DMS114 treated with DMSO at 0.1 percent for 48 hours (cell line): ENCODE results near the gene PHF19.

Experiments used
- DNase-seq: peaks from one replicate; lab custom pipeline; 2025; ENCODE audit not compliant: unreplicated experiment; lab: John Stamatoyannopoulos, UW

PHF19 gene

GRCh38 chr9:120855827-120856670 lies 20.9 kb downstream of the PHF19 start:
- DNase-seq, result no peak

GRCh38 chr9:120854596-120855327 lies 22.2 kb downstream of the PHF19 start:
- DNase-seq, result no peak

GRCh38 chr9:120853198-120853597 lies 23.8 kb downstream of the PHF19 start:
- no peak for DNase-seq

- DNase-seq, result no peak
These were observed 24.6 kb downstream of the PHF19 start for GRCh38 chr9:120852240-120853010.

- no peak for DNase-seq
These were observed 25.5 kb downstream of the PHF19 start for GRCh38 chr9:120851449-120851848.

- no peak for DNase-seq
These were observed 26.7 kb downstream of the PHF19 start for GRCh38 chr9:120850315-120850714.

GRCh38 chr9:120846906-120847305 lies 30.1 kb downstream of the PHF19 start:
- DNase-seq, result no peak

- DNase-seq, result no peak
These were observed 30.6 kb downstream of the PHF19 start for GRCh38 chr9:120846251-120846889.

GRCh38 chr9:120845255-120845654 lies 31.7 kb downstream of the PHF19 start:
- no peak for DNase-seq

- peak; percentile 95 for DNase-seq
These were observed 34.1 kb downstream of the PHF19 start, which contains the start of gene PSMD5 for GRCh38 chr9:120842685-120843485. PSMD5 (minus strand) TSS chr9:120842922; CDS start chr9:120842909, 13 bp downstream.

GRCh38 chr9:120841930-120842684 lies 34.9 kb downstream of the PHF19 start:
- DNase-seq, result no peak

GRCh38 chr9:120839146-120839545 lies 37.8 kb downstream of the PHF19 start:
- DNase-seq, result no peak

GRCh38 chr9:120837921-120838320 lies 39.1 kb downstream of the PHF19 start:
- DNase-seq, result no peak

- DNase-seq, result no peak
These were observed 43.7 kb downstream of the PHF19 start for GRCh38 chr9:120833325-120833724.

- no peak for DNase-seq
These were observed 44.2 kb downstream of the PHF19 start for GRCh38 chr9:120832807-120833206.

- DNase-seq, result no peak
These were observed 46.1 kb downstream of the PHF19 start for GRCh38 chr9:120830865-120831264.

GRCh38 chr9:120830151-120830550 lies 46.8 kb downstream of the PHF19 start:
- DNase-seq, result no peak

- DNase-seq, result no peak
These were observed 47.3 kb downstream of the PHF19 start for GRCh38 chr9:120829650-120830049.

- DNase-seq, result no peak
These were observed 56.9 kb downstream of the PHF19 start for GRCh38 chr9:120820095-120820494.
